Sigmoid colon (tissue), 7 donors: Measurements from ENCODE around the gene FAM98B. TPM values are rescaled to one million over a fixed set of nuclear protein-coding genes. Genes with fewer than 3 reads are reported as not detected.

Experiments
- DNase-seq: peaks from one replicate; pipeline ENCODE4 v3.0.0-alpha.2; 2019
- H3K27ac ChIP-seq, 4 donors: fragments of 200-600 bp; sonication (generic); one replicate each; pipeline ENCODE4 v1.5.1; 2016 to 2019; ENCODE audit warnings: mild to moderate bottlenecking in 1 of 4
- H3K27me3 ChIP-seq, 3 donors: fragments of 200-600 bp; sonication (generic); one replicate each; pipeline ENCODE4 v1.5.1; 2019; ENCODE audit warnings: mild to moderate bottlenecking in 1 of 3
- H3K36me3 ChIP-seq, 4 donors: fragments of 200-600 bp; sonication (generic); one replicate each; pipeline ENCODE4 v1.5.1; 2016 to 2019
- H3K4me1 ChIP-seq, 4 donors: fragments of 200-600 bp; sonication (generic); one replicate each; pipeline ENCODE4 v1.5.1; 2017 to 2019
- H3K4me3 ChIP-seq, 4 donors: fragments of 200-600 bp; sonication (generic); one replicate each; pipeline ENCODE4 v1.5.1; 2017 to 2019; ENCODE audit warnings: mild to moderate bottlenecking in 2 of 4, moderate library complexity in 1 of 4
- H3K9me3 ChIP-seq, 4 donors: fragments of 200-600 bp in 3 of 4; sonication (generic) in 3 of 4; one replicate each; pipeline versions ENCODE4 v1.5.1 to v1.6.1; 2013 to 2019
- CTCF ChIP-seq, 4 experiments: fragments of 450-650 bp in 3 of 4; fragments of 200-600 bp in 1 of 4; IDR thresholded peaks; one replicate each; pipeline ENCODE4 v1.5.1; 2016 to 2019; ENCODE audit warnings: antibody characterized with exemption in 4 of 4, mild to moderate bottlenecking in 3 of 4, moderate library complexity in 2 of 4
- EP300 ChIP-seq, 4 donors: sonication (generic); formaldehyde crosslinking; IDR thresholded peaks; one replicate each; pipeline ENCODE4 v1.6.1; 2017; ENCODE audit warnings: antibody characterized with exemption in 4 of 4
- POLR2A ChIP-seq, 2 donors: fragments of 450-650 bp; IDR thresholded peaks; one replicate each; pipeline ENCODE4 v1.6.1; 2016; ENCODE audit warnings: antibody characterized with exemption in 2 of 2, mild to moderate bottlenecking in 2 of 2, moderate library complexity in 2 of 2
- POLR2AphosphoS5 ChIP-seq, 4 donors: sonication (generic); formaldehyde crosslinking; IDR thresholded peaks; one replicate each; pipeline ENCODE4 v1.6.1; 2017; ENCODE audit warnings: antibody characterized with exemption in 4 of 4
- WGBS, 2 donors: extraction: QIAGEN DNeasy Blood & Tissue Kit; methylation state at CpG; one replicate each; pipeline ENCODE4 v1.1.7; 2013; 5-methylcytosine and 5-hydroxymethylcytosine counted together
- intact Hi-C: fragments of 100-400 bp; cut with DNase I; formaldehyde crosslinking; loops from one replicate; pipeline ENCODE4 v1.15.1; 2023
- polyA plus RNA-seq, 3 donors: library from polyadenylated mRNA; stranded (reverse); fragments of 200-250 nt; gene quantifications; one replicate each; pipeline ENCODE4 v1.2.3, GENCODE V29; 2013
- total RNA-seq, 4 donors: library from RNA; depleted of rRNA; stranded (reverse); fragments of >200 nt; gene quantifications; one replicate each; pipeline ENCODE4 v1.1.0, GENCODE V29; 2016
- donor health status: healthy with polysubstance abuse.
- donor health status: Bipolar disorder and iron deficiency.
- donor health status: healthy.

The FAM98B gene
- total and polyA plus RNA-seq, 7 donors: 10.9 to 16.6 (median 12.5) TPM

DNA sequence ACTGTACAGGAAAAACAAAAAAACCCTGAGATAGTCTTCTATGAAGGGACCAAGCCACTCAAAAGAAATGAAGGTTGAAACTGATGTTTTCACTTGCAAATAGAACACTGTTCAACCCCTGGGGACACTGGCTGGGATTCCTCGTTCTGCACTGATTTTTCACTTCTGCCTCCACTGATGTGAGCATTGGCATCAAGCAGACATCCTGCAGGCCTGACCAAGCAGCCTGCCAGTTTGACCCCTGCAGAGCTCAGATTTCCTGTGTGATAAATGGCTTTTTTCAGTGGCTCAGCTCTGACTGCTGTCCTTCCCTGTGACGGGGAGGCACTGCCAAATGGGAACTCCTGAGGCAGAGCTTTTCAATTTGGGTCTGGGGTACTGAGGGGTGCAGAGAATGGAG is 60.7 kb downstream of the FAM98B start:
- no peak overlapping the region for H3K27ac ChIP-seq
- intact Hi-C loops: no loop called here
- H3K36me3 ChIP-seq: no peaks in the 10 kb centered on the region
- 58 to 84% methylated on average over 2 of the region's 2 CpGs for WGBS, 2 donors
- DNase-seq: no peak
- TF ChIP-seq POLR2A (IDR thresholded peaks at IDR 0.05) (no peak), EP300 (IDR thresholded peaks at IDR 0.05) (no peak), CTCF (IDR thresholded peaks at IDR 0.05) (no peak), POLR2AphosphoS5 (IDR thresholded peaks at IDR 0.05) (no peak)
- H3K4me1 ChIP-seq: no peaks in the 10 kb centered on the region
- H3K4me3 ChIP-seq: no peak overlapping the region
- peaks cover 0 to 57% (median 18%) of the 10 kb centered on the region in 3 donors for H3K27me3 ChIP-seq
- H3K9me3 ChIP-seq: no peaks in the 10 kb centered on the region

- no peak overlapping the region for H3K27ac ChIP-seq
- DNase-seq: no peak
- H3K4me1 ChIP-seq: no peaks in the 10 kb centered on the region
- 94 to 96% methylated on average over 5 of the region's 5 CpGs for WGBS, 2 donors
- H3K4me3 ChIP-seq: no peak overlapping the region
- intact Hi-C loops: no loop called here
- peaks cover 0 to 47% (median 18%) of the 10 kb centered on the region in 3 donors for H3K27me3 ChIP-seq
- H3K9me3 ChIP-seq: no peaks in the 10 kb centered on the region
- no peaks in the 10 kb centered on the region for H3K36me3 ChIP-seq
- TF ChIP-seq POLR2A (IDR thresholded peaks at IDR 0.05) (no peak), EP300 (IDR thresholded peaks at IDR 0.05) (no peak), POLR2AphosphoS5 (IDR thresholded peaks at IDR 0.05) (no peak), CTCF (IDR thresholded peaks at IDR 0.05) (no peak)
Measured at GRCh38 chr15:38516626-38517025, 62.7 kb downstream of the FAM98B start.

DNA sequence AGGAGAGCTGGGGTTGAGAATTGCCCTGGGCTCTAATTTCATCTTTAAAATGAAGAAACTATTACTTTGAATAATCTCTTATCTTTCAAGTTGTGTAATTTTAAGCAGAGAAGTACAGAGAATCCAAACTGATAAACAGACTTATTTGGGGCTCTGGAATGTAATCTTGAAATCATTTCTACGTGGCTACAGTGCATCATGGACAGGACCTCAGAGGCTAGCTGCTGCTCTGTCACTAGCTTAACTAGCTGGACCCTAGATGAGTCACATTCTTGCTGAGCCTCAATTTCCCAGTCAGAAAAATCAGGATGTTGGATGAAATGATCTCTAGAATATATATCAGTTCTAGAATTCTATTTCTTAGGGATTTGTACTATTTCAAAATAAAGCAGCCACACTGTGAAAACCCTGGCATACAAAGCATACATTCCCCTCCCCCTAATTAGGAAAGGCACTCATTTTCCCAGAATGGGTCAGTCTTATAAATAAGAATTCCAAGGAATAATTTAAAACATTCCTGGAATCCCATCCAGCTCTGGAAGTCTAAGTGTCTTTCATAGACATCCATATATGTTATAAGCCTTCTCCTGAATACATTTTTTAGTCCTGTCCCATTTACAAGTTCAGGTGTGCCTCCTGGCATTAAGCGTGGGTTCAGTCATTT is 63.5 kb downstream of the FAM98B start:
- TF ChIP-seq POLR2A (IDR thresholded peaks at IDR 0.05) (no peak), EP300 (IDR thresholded peaks at IDR 0.05) (no peak), CTCF (IDR thresholded peaks at IDR 0.05) (no peak), POLR2AphosphoS5 (IDR thresholded peaks at IDR 0.05) (no peak)
- Histone ChIP-seq H3K27me3 (peaks cover 0 to 40% (median 14%) of the 10 kb centered on the region in 3 donors), H3K36me3 (no peaks in the 10 kb centered on the region), H3K4me3 (no peak overlapping the region), H3K4me1 (no peaks in the 10 kb centered on the region), H3K9me3 (no peaks in the 10 kb centered on the region), H3K27ac (no peak overlapping the region)
- WGBS, 2 donors: 79 to 82% methylated on average over 2 of the region's 2 CpGs
- no peak for DNase-seq
- intact Hi-C loops: no loop called here

- no peak for TF ChIP-seq POLR2A (IDR thresholded peaks at IDR 0.05)
- no peak for TF ChIP-seq EP300 (IDR thresholded peaks at IDR 0.05)
- TF ChIP-seq CTCF (IDR thresholded peaks at IDR 0.05): no peak
- TF ChIP-seq POLR2AphosphoS5 (IDR thresholded peaks at IDR 0.05): no peak
- WGBS, 2 donors: 93 to 95% methylated on average over 4 of the region's 4 CpGs
- intact Hi-C loops: no loop called here
- peaks cover 0 to 38% (median 9%) of the 10 kb centered on the region in 3 donors for H3K27me3 ChIP-seq
- H3K9me3 ChIP-seq: no peaks in the 10 kb centered on the region
- H3K4me1 ChIP-seq: no peaks in the 10 kb centered on the region
- H3K4me3 ChIP-seq: no peak overlapping the region
- no peak for DNase-seq
- H3K27ac ChIP-seq: no peak overlapping the region
- no peaks in the 10 kb centered on the region for H3K36me3 ChIP-seq
Measured at GRCh38 chr15:38518084-38518483, 64.2 kb downstream of the FAM98B start.

- no peak overlapping the region for H3K4me3 ChIP-seq
- DNase-seq: no peak
- no peaks in the 10 kb centered on the region for H3K9me3 ChIP-seq
- no peaks in the 10 kb centered on the region for H3K36me3 ChIP-seq
- H3K27ac ChIP-seq: no peak overlapping the region
- WGBS, 2 donors: 94 to 95% methylated on average over 3 of the region's 3 CpGs
- TF ChIP-seq POLR2A (IDR thresholded peaks at IDR 0.05): no peak
- TF ChIP-seq POLR2AphosphoS5 (IDR thresholded peaks at IDR 0.05): no peak
- TF ChIP-seq CTCF (IDR thresholded peaks at IDR 0.05): no peak
- TF ChIP-seq EP300 (IDR thresholded peaks at IDR 0.05): no peak
- intact Hi-C loops: no loop called here
- no peaks in the 10 kb centered on the region for H3K4me1 ChIP-seq
- peaks cover 0 to 23% (median under 1%) of the 10 kb centered on the region in 3 donors for H3K27me3 ChIP-seq
Measured at GRCh38 chr15:38520035-38520434, 66.1 kb downstream of the FAM98B start.
